HG03103 (cell line): Measurements from ENCODE around the gene SUV39H2.
A peak's percentile ranks its signal among the peaks of the same experiment; 100 is the strongest.
"Not testable (repeated sequence)": the region's sequence is repeated elsewhere in the genome, so short reads cannot be mapped to it uniquely, and the experiment has no call there.

ENCODE experiments used
- ATAC-seq: cut with Tn5 transposase; IDR thresholded peaks from one replicate; pipeline ENCODE4 v1.9.1; 2021; ENCODE audit warnings: low read depth; ENCODE audit not compliant: unreplicated experiment

SUV39H2 gene, protein sequence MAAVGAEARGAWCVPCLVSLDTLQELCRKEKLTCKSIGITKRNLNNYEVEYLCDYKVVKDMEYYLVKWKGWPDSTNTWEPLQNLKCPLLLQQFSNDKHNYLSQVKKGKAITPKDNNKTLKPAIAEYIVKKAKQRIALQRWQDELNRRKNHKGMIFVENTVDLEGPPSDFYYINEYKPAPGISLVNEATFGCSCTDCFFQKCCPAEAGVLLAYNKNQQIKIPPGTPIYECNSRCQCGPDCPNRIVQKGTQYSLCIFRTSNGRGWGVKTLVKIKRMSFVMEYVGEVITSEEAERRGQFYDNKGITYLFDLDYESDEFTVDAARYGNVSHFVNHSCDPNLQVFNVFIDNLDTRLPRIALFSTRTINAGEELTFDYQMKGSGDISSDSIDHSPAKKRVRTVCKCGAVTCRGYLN

DNA sequence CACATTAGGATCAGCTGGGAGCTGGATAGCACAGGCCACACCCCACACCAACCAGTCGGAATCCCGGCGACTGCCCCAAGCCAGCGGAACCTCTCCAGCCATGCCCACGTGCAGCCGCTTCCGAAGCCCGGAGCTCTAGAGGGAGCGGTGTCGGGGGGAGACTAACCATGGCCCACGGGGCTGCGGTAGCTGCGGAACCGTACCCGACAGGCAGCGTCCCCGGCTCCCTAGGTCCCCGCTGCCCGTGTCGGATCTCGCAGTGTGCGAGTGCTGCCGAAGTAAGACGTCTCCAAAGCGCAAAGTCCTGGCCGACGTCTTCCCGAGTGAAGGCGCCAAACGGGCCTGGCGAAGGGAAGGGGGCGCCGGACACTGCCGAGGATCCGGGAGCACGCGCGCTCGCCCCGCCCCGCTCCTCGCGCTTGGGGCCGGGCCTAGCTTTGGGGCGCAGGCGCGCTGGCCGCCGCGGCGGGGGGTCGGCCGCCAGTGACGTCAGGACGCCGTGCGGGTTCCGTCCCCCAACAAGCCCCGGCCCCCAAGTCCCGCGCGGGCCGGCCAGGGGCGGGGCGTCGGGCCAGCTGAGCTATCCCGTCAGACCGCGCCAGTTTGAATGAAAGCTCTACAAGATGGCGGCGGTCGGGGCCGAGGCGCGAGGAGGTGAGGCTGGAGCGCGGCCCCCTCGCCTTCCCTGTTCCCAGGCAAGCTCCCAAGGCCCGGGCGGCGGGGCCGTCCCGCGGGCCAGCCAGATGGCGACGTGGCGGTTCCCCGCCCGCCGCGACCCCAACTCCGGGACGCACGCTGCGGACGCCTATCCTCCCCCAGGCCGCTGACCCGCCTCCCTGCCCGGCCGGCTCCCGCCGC lies at the start of gene SUV39H2:
SUV39H2 (plus strand) TSS at position 601 of the 858 bp plus-strand sequence; CDS start at position 624, 23 bp downstream.
- peak; percentile 85 for ATAC-seq

DNA sequence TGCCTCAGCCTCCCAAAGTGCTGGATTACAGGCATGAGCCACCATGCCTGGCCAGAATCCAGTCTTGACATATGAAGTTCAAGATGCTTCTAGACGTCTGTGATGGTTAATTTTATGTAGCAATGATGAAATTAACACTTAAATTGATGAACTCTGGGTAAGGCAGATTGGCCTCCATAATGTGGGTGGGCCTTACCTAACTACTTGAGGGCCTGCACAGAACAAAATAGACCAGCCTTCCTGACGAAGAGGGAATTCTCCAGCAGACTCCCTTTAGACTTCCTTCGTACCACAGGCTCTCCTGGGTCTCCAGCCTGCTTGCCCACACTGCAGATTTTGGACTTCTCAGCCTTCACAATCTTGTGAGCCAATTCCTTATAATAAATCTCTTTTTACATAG lies 45.6 kb upstream of the SUV39H2 start:
- no peak for ATAC-seq

DNA sequence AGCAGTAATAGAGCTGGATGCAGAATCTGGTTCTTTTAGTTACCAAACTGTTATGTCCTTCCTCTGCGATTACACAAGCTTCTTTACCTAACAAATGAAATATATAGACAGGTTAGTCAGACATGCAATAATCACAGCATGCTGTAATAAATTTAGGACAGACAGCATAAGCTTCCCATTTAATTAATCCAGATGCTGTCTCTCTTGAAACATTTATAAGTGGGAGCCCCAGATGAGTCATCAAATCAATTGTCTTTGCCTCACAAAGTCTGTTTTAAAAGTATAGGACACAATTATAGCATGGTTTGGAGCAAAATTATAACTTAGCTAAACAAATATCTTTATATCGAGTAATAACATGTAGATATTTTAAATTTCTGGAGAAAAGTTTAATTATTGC lies 42.5 kb upstream of the SUV39H2 start:
- no peak for ATAC-seq

DNA sequence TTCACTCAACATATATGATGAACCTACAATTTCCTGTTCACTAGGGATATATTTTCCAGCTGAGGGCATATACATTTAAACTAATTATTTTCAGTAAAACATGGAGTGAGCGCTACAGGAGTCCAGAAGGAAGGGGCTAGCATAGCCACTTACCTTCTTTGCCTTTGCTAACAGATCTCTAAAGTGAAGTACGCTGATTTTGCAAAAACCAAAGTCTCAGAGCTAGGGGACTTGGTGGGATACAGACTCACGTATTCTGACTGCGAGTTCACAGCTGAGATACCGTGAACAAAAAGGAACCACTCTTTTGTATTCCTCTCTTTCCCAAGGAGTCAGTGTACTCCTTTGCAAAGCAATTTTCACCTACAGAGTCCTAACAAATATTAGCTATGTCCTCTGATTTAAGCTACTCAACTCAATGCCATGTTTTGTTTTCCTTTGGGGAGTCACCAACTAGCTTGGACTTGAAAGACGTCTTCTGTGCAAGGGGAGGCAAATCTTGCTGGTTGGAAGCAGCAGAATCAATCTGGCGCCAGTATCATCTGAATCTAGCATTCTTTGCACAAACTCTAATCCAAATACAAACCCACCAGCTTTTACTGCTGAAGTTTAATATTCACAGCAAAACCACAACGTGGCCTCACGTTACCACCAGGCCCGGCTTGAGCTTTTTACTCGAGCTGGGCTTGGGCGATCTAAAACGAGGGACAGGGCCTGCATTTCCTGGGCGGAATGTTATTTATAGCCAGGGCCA lies 41.5 kb upstream of the SUV39H2 start:
- no peak for ATAC-seq

DNA sequence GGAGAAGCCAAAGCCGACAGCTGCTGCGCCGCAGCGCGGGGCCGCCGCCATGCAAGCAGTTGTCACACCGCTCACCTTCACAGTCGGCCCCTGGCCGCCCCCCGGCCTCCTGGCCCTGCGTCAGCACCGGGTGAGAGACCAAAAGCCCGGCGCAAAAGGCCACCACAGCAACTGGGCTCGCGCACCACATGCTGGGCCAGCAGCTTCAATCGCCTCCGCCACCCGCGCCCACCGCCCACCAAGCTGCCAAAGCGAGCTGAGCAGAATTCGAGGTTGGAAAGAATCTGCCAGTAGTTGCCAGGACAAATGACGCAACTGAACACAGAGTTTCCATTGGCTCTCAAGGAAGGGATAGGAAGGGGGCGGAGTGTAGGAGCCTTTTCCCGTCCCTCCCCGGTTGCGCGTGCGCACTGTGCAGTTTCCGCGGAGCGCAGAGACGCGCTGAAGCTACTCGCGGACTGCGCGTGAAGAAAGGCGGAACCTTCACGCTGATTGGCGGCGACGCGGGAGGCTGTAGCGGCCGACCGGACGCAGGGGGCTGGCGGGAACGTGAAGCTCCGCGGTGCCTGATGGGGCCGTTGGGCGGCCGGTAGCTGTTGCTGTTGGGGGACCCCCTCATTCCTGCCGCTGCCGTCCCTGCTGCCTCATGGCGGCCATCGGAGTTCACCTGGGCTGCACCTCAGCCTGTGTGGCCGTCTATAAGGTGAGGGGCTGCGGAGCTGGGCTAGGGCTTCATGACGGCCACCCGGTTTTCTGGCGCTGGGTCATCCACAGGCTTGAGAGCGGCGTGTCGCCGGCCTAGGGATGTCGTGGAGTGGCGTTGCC lies 40.7 kb upstream of the SUV39H2 start, which contains the start of the genes CDNF, HSPA14 and MSANTD7:
CDNF (minus strand) TSS at position 281 of the 825 bp plus-strand sequence; CDS start at position 190, 91 bp downstream.
HSPA14 (plus strand) TSS at position 550 of the 825 bp plus-strand sequence; CDS start at position 647, 97 bp downstream.
MSANTD7 (plus strand) TSS at position 550 of the 825 bp plus-strand sequence. CDS start 3,979 bp downstream, outside the sequence.
- ATAC-seq: peak; percentile 87

DNA sequence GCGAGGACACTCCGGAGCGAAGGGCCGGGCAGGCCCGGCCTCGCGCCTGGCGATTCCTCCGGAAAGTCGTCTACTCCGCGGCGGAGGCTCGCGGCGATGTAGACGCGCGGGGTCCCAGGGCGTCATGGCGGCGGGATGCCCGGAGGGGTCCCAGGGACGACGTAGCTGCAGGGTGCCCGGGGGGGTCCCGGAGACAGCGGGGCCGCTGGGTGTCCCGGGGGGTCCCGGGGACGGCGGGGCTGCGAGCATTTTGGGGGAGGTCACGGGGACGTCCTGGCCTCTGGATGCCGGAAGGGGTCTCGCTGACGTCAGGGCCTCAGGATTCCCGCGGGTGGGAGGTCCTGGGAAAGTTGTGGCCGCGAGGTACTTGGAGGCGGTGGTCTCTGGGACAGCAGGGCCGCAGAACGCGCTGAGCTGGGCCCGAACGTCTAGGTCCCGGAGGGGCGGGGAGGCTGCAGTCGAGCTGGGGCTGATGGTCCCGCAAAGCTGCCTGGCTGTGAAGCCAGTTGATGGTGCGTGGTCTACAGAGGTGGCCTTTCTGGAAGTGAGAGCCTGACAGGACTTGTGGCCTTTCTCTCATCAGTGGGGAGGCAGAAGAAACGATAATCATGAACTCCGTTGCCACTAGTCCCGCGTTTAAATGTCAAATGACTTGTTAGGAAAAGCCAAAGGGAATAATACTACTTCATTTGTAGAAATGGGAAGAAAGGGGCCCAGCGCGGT lies 39.9 kb upstream of the SUV39H2 start:
- no peak for ATAC-seq

DNA sequence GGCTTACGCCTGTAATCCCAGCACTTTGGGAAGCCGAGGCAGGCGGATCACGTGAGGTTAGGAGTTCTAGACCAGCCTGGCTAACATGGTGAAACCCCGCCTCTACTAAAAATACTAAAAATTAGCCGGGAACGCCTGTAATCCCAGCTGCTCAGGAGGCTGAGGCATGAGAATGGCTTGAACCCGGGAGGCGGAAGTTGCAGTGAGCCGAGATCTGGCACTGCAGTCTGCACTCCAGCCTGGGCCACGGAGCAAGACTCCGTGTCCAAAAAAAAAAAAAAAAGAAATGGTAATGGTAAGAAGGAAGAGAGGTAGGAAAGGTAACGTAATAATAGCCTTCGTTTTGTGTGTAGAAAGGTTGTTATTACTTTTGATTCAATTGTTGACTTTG lies 39.4 kb upstream of the SUV39H2 start:
- ATAC-seq: no peak

DNA sequence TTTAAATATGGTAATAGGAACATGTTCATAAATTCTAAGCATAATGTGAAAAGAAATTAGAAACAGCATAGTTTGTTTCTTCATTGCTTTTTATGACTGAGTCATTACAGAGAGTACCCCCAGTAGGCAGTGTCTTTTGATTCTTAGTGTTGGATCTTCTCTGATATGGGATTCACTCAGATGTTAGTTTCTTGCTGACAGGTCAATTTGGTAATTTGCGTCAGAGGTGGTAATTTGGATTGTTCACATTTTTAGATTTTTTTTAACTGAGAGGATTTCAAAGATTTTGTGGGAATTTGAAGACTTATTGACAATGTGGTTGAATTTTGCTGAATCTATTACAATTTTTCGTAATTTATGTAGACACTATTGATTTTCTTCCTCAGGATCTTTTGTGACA lies 38.5 kb upstream of the SUV39H2 start:
- no peak for ATAC-seq

DNA sequence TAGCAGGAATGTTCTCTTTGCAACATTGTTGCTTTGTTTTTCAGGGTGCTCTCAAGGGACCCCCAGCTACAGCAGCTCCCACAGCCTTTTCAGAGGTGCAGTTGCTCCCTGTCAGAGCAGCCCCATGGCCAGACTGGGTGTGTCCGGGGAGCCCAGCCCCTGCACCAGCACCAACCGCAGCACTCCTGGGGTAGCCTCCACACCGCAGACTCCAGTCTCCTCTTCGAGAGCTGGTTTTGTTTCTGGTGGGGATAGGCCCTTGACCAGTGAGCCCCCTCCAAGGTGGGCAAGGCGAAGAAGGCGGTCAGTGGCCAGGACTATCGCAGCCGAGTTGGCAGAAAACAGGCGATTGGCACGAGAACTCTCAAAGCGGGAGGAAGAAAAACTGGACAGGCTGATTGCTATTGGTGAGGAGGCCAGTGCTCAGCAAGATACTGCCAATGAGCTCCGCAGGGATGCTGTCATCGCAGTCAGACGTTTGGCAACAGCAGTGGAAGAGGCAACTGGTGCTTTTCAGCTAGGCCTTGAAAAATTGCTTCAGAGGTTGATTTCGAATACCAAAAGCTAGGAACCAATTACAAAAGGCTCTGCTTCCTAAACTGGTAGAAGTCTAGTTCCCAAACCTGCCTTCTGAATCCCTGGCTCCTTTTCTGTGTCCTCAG lies 35.2 kb upstream of the SUV39H2 start:
- ATAC-seq: no peak

DNA sequence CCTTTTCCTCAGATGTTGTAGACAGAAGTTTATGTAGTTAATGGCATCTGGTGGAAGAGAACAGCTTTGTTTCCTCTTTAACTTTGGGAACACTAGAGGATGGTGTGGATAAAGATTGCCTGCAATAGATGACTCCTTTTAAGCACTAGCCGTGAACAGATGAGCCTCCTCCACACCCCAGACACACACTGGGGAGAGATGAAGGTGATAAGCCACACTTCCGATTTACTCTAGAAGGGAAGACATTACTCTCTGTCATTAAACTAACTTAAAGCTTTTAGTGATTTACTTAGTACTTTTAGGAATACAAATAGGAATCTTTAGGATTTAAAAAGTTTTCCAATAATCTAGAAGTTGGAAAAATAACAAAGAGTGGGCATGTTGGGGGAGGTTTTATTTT lies 33.7 kb upstream of the SUV39H2 start:
- no peak for ATAC-seq

DNA sequence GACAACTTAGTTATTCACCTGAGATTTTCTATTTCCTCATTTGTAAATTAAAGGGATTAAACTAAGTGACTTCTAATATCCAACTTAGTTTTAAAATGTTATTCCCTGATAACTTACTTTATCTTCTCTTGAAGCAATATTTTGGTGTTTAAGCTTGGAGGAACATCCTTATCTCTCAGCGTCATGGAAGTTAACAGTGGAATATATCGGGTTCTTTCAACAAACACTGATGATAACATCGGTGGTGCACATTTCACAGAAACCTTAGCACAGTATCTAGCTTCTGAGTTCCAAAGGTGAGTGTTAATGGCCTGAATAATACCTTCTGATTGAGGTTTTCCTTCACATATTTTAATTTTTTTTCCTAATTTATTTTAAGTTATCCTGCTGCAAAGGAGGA lies 26.4 kb upstream of the SUV39H2 start:
- ATAC-seq: no peak

DNA sequence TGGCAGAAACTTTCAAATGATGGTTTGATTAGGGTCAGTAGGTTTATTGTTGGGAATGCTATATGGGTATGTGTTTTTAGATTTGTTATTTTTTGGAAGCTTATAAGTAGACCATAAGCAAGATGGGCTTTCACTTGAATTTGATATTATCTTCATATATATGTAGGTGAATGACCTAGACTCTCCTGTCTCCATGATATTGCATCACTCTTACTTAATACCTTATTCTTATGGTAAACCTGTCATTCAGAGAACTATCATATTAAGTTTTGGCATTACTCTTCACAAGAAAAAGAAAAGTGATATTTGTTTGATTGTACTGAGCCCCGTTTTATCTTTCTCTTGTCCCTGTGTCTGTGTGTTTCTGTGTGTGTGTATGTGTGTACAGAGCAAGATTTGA lies 23.2 kb upstream of the SUV39H2 start:
- no peak for ATAC-seq

DNA sequence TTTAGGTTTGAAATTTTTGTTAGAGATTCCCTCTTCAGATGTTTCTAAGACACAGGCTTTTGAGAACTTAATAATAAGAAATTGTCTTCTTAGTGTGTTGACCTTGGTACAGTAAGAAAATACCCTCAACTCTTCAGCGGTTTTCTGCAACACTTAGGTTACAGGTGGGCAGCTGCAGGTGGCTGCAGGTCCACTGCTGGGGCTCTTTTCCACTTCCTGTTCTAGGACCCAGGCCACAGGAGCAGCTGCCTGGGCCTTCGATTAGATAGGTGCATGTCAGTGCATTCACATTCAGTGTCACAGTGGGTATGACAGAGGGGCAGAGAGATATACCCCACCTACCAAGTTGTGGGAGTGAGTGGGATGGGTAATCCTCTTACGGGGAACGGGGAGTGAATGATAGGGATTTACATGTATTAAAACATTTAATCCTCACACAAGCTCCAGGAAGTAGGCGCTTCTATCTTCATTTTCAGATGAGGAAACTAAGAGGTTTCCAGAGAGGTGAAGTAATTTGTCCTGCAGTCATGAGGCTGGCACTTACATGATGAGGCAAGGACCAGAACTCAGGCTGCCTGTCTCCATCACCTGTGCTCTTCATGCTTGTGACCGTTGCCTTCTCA lies 20.2 kb upstream of the SUV39H2 start:
- no peak for ATAC-seq

DNA sequence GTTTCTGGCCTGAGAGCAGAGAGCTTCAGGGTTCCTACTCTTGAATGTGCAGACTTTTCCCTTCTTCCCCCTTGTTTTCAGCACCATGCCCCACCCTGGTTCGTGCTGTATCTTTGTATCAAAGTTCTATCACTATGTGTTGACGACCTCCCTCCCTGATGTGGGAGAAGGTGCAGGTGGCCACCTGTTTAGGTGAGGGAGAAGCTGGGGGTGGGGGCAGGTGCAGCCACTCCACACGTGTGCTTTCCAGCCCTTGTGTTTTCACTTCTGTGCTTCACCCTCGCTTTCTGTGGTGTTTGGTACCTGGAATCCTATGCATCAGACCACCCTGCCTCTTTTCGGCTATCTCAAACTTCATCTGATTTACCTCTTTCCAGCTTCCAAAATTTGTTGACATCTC lies 19.6 kb upstream of the SUV39H2 start:
- no peak for ATAC-seq

DNA sequence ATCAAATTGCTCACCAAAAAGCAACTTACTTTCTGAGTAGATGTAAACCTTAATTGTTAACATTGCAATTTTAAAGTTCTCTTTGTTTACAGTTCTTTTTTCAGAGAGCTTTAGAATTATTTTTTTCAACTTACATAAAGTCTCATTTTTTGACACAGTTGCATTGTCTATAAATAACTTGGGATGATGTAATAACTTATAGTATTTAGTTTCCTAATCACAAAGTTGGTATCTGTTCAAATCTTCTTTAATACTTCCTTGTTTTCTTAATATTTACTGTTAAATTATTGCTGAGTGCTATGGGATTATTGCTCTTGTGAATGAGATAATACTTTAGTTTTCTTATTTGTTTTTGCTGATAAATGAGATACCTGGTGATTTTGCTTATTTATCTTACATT lies 18.9 kb upstream of the SUV39H2 start:
- ATAC-seq: no peak

DNA sequence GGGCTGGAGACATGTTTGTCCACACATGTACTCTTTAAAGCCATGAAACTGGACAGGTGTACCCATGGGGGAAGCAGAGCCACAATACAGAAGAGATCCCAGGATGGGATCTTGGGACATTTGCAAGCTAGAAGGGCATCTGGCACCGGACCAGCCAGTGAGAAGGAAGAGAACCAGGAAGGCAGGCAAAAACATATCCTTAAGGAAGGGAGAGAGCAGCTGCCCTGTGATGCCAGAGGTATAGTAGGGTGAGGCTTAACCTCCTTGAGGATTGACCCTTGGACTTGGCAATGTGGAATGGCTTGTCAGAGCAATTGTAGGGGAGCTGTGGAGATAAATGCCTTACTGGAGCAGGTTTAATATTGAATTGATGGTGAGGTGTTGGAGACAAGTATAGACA lies 17.9 kb upstream of the SUV39H2 start:
- no peak for ATAC-seq

DNA sequence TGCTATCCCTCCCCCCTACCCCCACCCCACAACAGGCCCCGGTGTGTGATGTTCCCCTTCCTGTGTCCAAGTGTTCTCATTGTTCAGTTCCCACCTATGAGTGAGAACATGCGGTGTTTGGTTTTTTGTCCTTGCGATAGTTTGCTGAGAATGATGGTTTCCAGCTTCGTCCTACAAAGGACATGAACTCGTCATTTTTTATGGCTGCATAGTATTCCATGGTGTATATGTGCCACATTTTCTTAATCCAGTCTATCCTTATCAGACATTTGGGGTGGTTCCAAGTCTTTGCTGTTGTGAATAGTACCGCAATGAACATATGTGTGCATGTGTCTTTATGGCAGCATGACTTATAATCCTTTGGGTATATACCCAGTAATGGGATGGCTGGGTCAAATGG lies 14.2 kb upstream of the SUV39H2 start:
- ATAC-seq: not testable (repeated sequence)

DNA sequence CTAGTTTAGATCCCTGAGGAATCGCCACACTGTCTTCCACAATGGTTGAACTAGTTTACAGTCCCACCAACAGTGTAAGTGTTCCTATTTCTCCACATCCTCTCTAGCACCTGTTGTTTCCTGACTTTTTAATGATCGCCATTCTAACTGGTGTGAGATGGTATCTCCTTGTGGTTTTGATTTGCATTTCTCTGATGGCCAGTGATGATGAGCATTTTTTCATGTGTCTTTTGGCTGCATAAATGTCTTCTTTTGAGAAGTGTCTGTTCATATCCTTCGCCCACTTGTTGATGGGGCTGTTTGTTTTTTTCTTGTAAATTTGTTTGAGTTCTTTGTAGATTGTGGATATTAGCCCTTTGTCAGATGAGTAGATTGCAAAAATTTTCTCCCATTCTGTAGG lies 13.8 kb upstream of the SUV39H2 start:
- ATAC-seq: not testable (repeated sequence)
